HEK293 (cell line): ENCODE data around the gene AFDN.

Source experiments
- CTCF ChIA-PET: fragments of 350-600 bp; formaldehyde crosslinking; extraction: SDS; loops from one replicate; lab custom pipeline; 2021; ENCODE audit warnings: antibody characterized with exemption; lab: Yijun Ruan, JAX
- POLR2A ChIA-PET: fragments of 300-600 bp; formaldehyde crosslinking; extraction: SDS; loops from one replicate; lab custom pipeline; 2020; ENCODE audit warnings: antibody characterized with exemption, inconsistent platforms; lab: Yijun Ruan, JAX
- H3K27ac ChIP-seq: fragments of 200-500 bp; sonication (Bioruptor generic); 2 replicates; pipeline ENCODE4 v1.5.1; 2014; ENCODE audit warnings: low read depth, low read length, control low read depth, inconsistent platforms; ENCODE audit errors: extremely low read depth
- H3K36me3 ChIP-seq, 2 experiments: fragments of 200-500 bp in 1 of 2; sonication (Bioruptor generic) in 1 of 2; 1 replicate in 1 of 2; 2 replicates in 1 of 2; pipeline ENCODE4 v1.5.1; 2014 to 2017; ENCODE audit warnings: inconsistent platforms in 2 of 2, low read length in 2 of 2; ENCODE audit not compliant: control insufficient read depth in 2 of 2, insufficient read depth in 1 of 2
- H3K4me1 ChIP-seq: fragments of 200-500 bp; sonication (Bioruptor generic); 2 replicates; pipeline ENCODE4 v1.5.1; 2014; ENCODE audit warnings: mild to moderate bottlenecking, low read length, inconsistent platforms; ENCODE audit not compliant: control insufficient read depth, insufficient read depth
- H3K4me3 ChIP-seq: 2 replicates; pipeline ENCODE4 v1.5.1; 2011; ENCODE audit warnings: low read depth, mild to moderate bottlenecking, control low read depth, low read length, moderate library complexity
- H3K9me3 ChIP-seq: fragments of 200-500 bp; sonication (Bioruptor generic); 2 replicates; pipeline ENCODE4 v1.5.1; 2014; ENCODE audit warnings: low read depth, low read length, inconsistent platforms; ENCODE audit not compliant: control insufficient read depth, insufficient read depth
- KLF16 ChIP-seq: fragments of 450-650 bp; formaldehyde crosslinking; IDR thresholded peaks from 2 replicates; pipeline ENCODE4 v1.5.1; 2017; ENCODE audit warnings: missing biosample characterization, missing genetic modification characterization
- PATZ1 ChIP-seq: fragments of 450-650 bp; formaldehyde crosslinking; IDR thresholded peaks from 2 replicates; pipeline ENCODE4 v1.5.1; 2016; ENCODE audit warnings: missing biosample characterization, missing genetic modification characterization
- REST ChIP-seq: fragments of 450-650 bp; formaldehyde crosslinking; IDR thresholded peaks from 2 replicates; pipeline ENCODE4 v1.5.1; 2016; ENCODE audit warnings: missing biosample characterization, missing genetic modification characterization
- SETDB1 ChIP-seq: IDR thresholded peaks from one replicate; pipeline ENCODE4 v1.6.1; 2017; ENCODE audit warnings: mild to moderate bottlenecking, low read length, moderate library complexity, mixed read lengths; ENCODE audit not compliant: insufficient read length
- SP7 ChIP-seq: fragments of 450-650 bp; formaldehyde crosslinking; IDR thresholded peaks from 2 replicates; pipeline ENCODE4 v1.5.1; 2016; ENCODE audit warnings: missing biosample characterization, missing genetic modification characterization
- ZBTB8A ChIP-seq: fragments of 450-650 bp; formaldehyde crosslinking; IDR thresholded peaks from 2 replicates; pipeline ENCODE4 v1.5.1; 2016; ENCODE audit warnings: missing biosample characterization, missing genetic modification characterization
- ZFHX2 ChIP-seq: fragments of 450-650 bp; formaldehyde crosslinking; conservative IDR thresholded peaks from 2 replicates; pipeline ENCODE4 v1.5.1; 2016; ENCODE audit warnings: missing biosample characterization, missing genetic modification characterization
- ZFP3 ChIP-seq: fragments of 450-650 bp; formaldehyde crosslinking; IDR thresholded peaks from 2 replicates; pipeline ENCODE4 v1.5.1; 2016; ENCODE audit warnings: low read depth, missing biosample characterization, missing genetic modification characterization
- ZNF112 ChIP-seq: fragments of 450-650 bp; formaldehyde crosslinking; IDR thresholded peaks from 2 replicates; pipeline ENCODE4 v1.5.0; 2017; ENCODE audit warnings: missing biosample characterization, missing genetic modification characterization
- ZNF16 ChIP-seq: fragments of 450-650 bp; formaldehyde crosslinking; IDR thresholded peaks from 2 replicates; pipeline ENCODE4 v1.5.1; 2016; ENCODE audit warnings: low read depth, missing biosample characterization, missing genetic modification characterization
- ZNF23 ChIP-seq: fragments of 450-650 bp; formaldehyde crosslinking; IDR thresholded peaks from 2 replicates; pipeline ENCODE4 v1.5.1; 2016; ENCODE audit warnings: missing biosample characterization, missing genetic modification characterization, borderline replicate concordance
- ZNF239 ChIP-seq: fragments of 450-650 bp; formaldehyde crosslinking; IDR thresholded peaks from 2 replicates; pipeline ENCODE4 v1.5.1; 2016; ENCODE audit warnings: missing biosample characterization, missing genetic modification characterization
- ZNF26 ChIP-seq: fragments of 450-650 bp; formaldehyde crosslinking; IDR thresholded peaks from 2 replicates; pipeline ENCODE4 v1.5.1; 2016; ENCODE audit warnings: missing biosample characterization, missing genetic modification characterization
- ZNF366 ChIP-seq: fragments of 450-650 bp; formaldehyde crosslinking; conservative IDR thresholded peaks from 2 replicates; pipeline ENCODE4 v1.5.1; 2016; ENCODE audit warnings: missing biosample characterization, missing genetic modification characterization
- ZNF37A ChIP-seq: fragments of 450-650 bp; IDR thresholded peaks from 2 replicates; pipeline ENCODE4 v1.5.1; 2018; ENCODE audit warnings: missing biosample characterization, missing genetic modification characterization
- ZNF518A ChIP-seq: fragments of 450-650 bp; formaldehyde crosslinking; conservative IDR thresholded peaks from 2 replicates; pipeline ENCODE4 v1.5.1; 2016; ENCODE audit warnings: low read depth, missing biosample characterization, missing genetic modification characterization
- ZNF530 ChIP-seq: fragments of 450-650 bp; formaldehyde crosslinking; IDR thresholded peaks from 2 replicates; pipeline ENCODE4 v1.5.1; 2016; ENCODE audit warnings: low read depth, missing biosample characterization, missing genetic modification characterization
- ZNF561 ChIP-seq: fragments of 450-650 bp; IDR thresholded peaks from 2 replicates; pipeline ENCODE4 v1.5.1; 2018; ENCODE audit warnings: missing biosample characterization, missing genetic modification characterization, borderline replicate concordance
- ZNF704 ChIP-seq: fragments of 450-650 bp; formaldehyde crosslinking; IDR thresholded peaks from 2 replicates; pipeline ENCODE4 v1.5.1; 2016; ENCODE audit warnings: missing biosample characterization, missing genetic modification characterization
- ZSCAN4 ChIP-seq: fragments of 450-650 bp; formaldehyde crosslinking; IDR thresholded peaks from 2 replicates; pipeline ENCODE4 v1.5.1; 2017; ENCODE audit warnings: missing biosample characterization, missing genetic modification characterization

AFDN gene

GRCh38 chr6:167927246-167927645 lies 100.5 kb downstream of the AFDN start:
- H3K27ac ChIP-seq = no peak overlapping the region
- H3K4me1 ChIP-seq = no peaks in the 10 kb centered on the region
- CTCF ChIA-PET = interaction anchor here (0.9 to 1.0 kb wide), 2 partner anchors 19 to 191 kb away, joined by 4 to 5 read pairs; no protein-coding TSS in a partner anchor
- no peak overlapping the region for H3K4me3 ChIP-seq
- TF ChIP-seq KLF16 (tag by site-specific recombination) (no peak), ZNF518A (tag by site-specific recombination) (no peak), ZNF112 (tag by site-specific recombination) (no peak), ZNF26 (no peak), ZBTB8A (tag by site-specific recombination) (no peak), REST (tag by site-specific recombination) (no peak), ZFP3 (tag by site-specific recombination) (no peak), ZNF37A (tag by site-specific recombination) (no peak)
- peaks cover 10 to 94% of the 10 kb centered on the region in 2 experiments for H3K36me3 ChIP-seq
- H3K9me3 ChIP-seq = no peaks in the 10 kb centered on the region
- POLR2A ChIA-PET = no interaction called here

- ChIA-PET CTCF (no interaction called here), POLR2A (no interaction called here)
- H3K36me3 ChIP-seq = peaks cover 5 to 93% of the 10 kb centered on the region in 2 experiments; a peak in 2 of 3 replicates
- no peak for TF ChIP-seq ZNF366 (tag by site-specific recombination)
- TF ChIP-seq ZSCAN4 = no peak
- no peak for TF ChIP-seq SETDB1
- TF ChIP-seq ZNF530 = no peak
- no peak for TF ChIP-seq PATZ1 (tag by site-specific recombination)
- TF ChIP-seq ZNF16 (tag by site-specific recombination) = no peak
- TF ChIP-seq ZNF561 (tag by site-specific recombination) = no peak
- TF ChIP-seq ZNF23 (tag by site-specific recombination) = no peak
- no peak for TF ChIP-seq SP7
- no peak for TF ChIP-seq ZNF704 (tag by site-specific recombination)
- TF ChIP-seq ZNF239 = no peak
- no peak for TF ChIP-seq ZFHX2 (tag by site-specific recombination)
Observed at GRCh38 chr6:167928111-167928510, 101.4 kb downstream of the AFDN start.

More at GRCh38 chr6:167928111-167928510, 101.4 kb downstream of the AFDN start:
- Histone ChIP-seq H3K4me3 (no peak overlapping the region), H3K4me1 (no peaks in the 10 kb centered on the region), H3K9me3 (no peaks in the 10 kb centered on the region), H3K27ac (no peak overlapping the region)
